H1 (cell line): Measurements from ENCODE around the gene BEST2. TPM values are rescaled to one million over a fixed set of nuclear protein-coding genes. Genes with fewer than 3 reads are reported as not detected.

Experiments used
- CBX5 ChIP-seq: fragments of 300-800, 300-1000 bp; sonication (generic); IDR thresholded peaks from 2 replicates; pipeline ENCODE4 v1.7.1; 2016; ENCODE audit warnings: antibody characterized with exemption, low read length, low read depth
- RBBP5 ChIP-seq: IDR thresholded peaks from 2 replicates; pipeline ENCODE4 v1.7.1; 2012; ENCODE audit warnings: low read depth, mild to moderate bottlenecking, inconsistent platforms, low read length, moderate library complexity, borderline replicate concordance
- SP1 ChIP-seq: IDR thresholded peaks from 2 replicates; pipeline ENCODE4 v1.6.1; 2011; ENCODE audit warnings: low read depth, low read length
- TCF12 ChIP-seq: IDR thresholded peaks from 2 replicates; pipeline ENCODE4 v1.6.1; 2011; ENCODE audit warnings: low read depth, mild to moderate bottlenecking, low read length
- polyA plus RNA-seq, 7 experiments: library from polyadenylated mRNA; depleted of rRNA in 3 of 7; stranded (reverse) in 5 of 7; unstranded in 2 of 7; fragments of >200 nt in 5 of 7; fragments of 200-250 nt in 2 of 7; gene quantifications; 1 replicate in 5 of 7; 2 replicates in 1 of 7; 4 replicates in 1 of 7; pipeline versions ENCODE4 v1.2.1 to v1.2.3, GENCODE V29; 2011 to 2013; ENCODE audit warnings: missing spikeins in 2 of 7, mixed read lengths in 2 of 7
- total RNA-seq: library from RNA; stranded (reverse); fragmentation: NEBNext Ultra II Directional; extraction: Animal tissue kit (Norgen Biotek cat#: 25700); gene quantifications from 2 replicates; pipeline ENCODE4 v1.2.1, GENCODE V29; 2021
- TF ChIP-seq, protein P1 (sequence below): IDR thresholded peaks from 2 replicates; pipeline ENCODE4 v1.6.1; 2012; ENCODE audit warnings: low read length, inconsistent platforms
- TF ChIP-seq, protein P2 (sequence below): IDR thresholded peaks from 2 replicates; pipeline ENCODE4 v1.6.1; 2011; ENCODE audit warnings: low read depth, mild to moderate bottlenecking, low read length; ENCODE audit not compliant: insufficient read depth

Gene BEST2
- total and polyA plus RNA-seq, 2 of the 8 experiments (the other 6 are each of a cell fraction or from before 2014, with no cell fraction given): 4.6 to 7.3 TPM

DNA sequence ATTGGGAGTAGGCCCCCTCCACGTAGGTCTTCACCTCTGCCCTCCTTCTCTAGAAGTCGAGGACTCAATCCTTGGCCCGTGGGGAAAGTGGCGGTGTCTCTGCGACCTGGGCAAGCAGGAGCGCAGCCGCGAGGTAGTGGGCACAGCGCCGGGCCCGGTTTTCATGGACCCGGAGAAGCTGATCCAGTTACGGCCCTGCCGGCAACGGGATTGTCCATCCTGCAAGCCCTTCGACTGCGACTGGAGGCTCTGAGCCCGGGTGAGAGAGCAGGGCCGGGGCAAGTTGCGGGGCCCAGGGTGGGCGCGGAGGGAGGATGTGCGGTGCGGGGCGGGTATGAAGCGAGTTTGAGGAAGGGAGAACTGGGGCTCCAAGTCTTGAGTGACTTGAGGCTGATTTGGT lies 52.5 kb downstream of the BEST2 start (continued):
- TF ChIP-seq TCF12 (no peak), SP1 (no peak), CBX5 (no peak), RBBP5 (no peak)
- TF ChIP-seq, protein P1, sequence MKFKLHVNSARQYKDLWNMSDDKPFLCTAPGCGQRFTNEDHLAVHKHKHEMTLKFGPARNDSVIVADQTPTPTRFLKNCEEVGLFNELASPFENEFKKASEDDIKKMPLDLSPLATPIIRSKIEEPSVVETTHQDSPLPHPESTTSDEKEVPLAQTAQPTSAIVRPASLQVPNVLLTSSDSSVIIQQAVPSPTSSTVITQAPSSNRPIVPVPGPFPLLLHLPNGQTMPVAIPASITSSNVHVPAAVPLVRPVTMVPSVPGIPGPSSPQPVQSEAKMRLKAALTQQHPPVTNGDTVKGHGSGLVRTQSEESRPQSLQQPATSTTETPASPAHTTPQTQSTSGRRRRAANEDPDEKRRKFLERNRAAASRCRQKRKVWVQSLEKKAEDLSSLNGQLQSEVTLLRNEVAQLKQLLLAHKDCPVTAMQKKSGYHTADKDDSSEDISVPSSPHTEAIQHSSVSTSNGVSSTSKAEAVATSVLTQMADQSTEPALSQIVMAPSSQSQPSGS: no peak
- TF ChIP-seq, protein P2, sequence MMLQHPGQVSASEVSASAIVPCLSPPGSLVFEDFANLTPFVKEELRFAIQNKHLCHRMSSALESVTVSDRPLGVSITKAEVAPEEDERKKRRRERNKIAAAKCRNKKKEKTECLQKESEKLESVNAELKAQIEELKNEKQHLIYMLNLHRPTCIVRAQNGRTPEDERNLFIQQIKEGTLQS: no peak
